ENCODE measurements around the gene IGFBP7.

Gene IGFBP7

GRCh38 chr4:57154926-57155325, 44.7 kb upstream of the IGFBP7 start:
- H3K4me3 ChIP-seq (ENCODE audit: control insufficient read depth, low read depth, low read length), result no peak overlapping the region
- no peak for DNase-seq (ENCODE audit: low read depth)
- TF ChIP-seq CTCF (conservative IDR thresholded peaks at IDR 0.05; ENCODE audit: control insufficient read depth, insufficient read depth, low read depth, low read length), result no peak

- no peak for DNase-seq (ENCODE audit: low read depth)
- no peak for TF ChIP-seq CTCF (conservative IDR thresholded peaks at IDR 0.05; ENCODE audit: control insufficient read depth, insufficient read depth, low read depth, low read length)
- no peak overlapping the region for H3K4me3 ChIP-seq (ENCODE audit: control insufficient read depth, low read depth, low read length)
These were observed 44.0 kb upstream of the IGFBP7 start for GRCh38 chr4:57154191-57154590.

GRCh38 chr4:57153207-57153606, 43.0 kb upstream of the IGFBP7 start:
- TF ChIP-seq CTCF (conservative IDR thresholded peaks at IDR 0.05; ENCODE audit: control insufficient read depth, insufficient read depth, low read depth, low read length), result no peak
- no peak overlapping the region for H3K4me3 ChIP-seq (ENCODE audit: control insufficient read depth, low read depth, low read length)
- no peak for DNase-seq (ENCODE audit: low read depth)

- TF ChIP-seq CTCF (conservative IDR thresholded peaks at IDR 0.05; ENCODE audit: control insufficient read depth, insufficient read depth, low read depth, low read length), result no peak
- H3K4me3 ChIP-seq (ENCODE audit: control insufficient read depth, low read depth, low read length), result no peak overlapping the region
- no peak for DNase-seq (ENCODE audit: low read depth)
These were observed 41.3 kb upstream of the IGFBP7 start for GRCh38 chr4:57151481-57151880.

- no peak for DNase-seq (ENCODE audit: low read depth)
- H3K4me3 ChIP-seq (ENCODE audit: control insufficient read depth, low read depth, low read length), result no peak overlapping the region
- no peak for TF ChIP-seq CTCF (conservative IDR thresholded peaks at IDR 0.05; ENCODE audit: control insufficient read depth, insufficient read depth, low read depth, low read length)
These were observed 39.6 kb upstream of the IGFBP7 start for GRCh38 chr4:57149833-57150232.

- DNase-seq (ENCODE audit: low read depth), result peak; percentile 86
- TF ChIP-seq CTCF (conservative IDR thresholded peaks at IDR 0.05; ENCODE audit: control insufficient read depth, insufficient read depth, low read depth, low read length), result no peak
- no peak overlapping the region for H3K4me3 ChIP-seq (ENCODE audit: control insufficient read depth, low read depth, low read length)
These were observed 38.8 kb upstream of the IGFBP7 start for GRCh38 chr4:57148831-57149505.

- no peak overlapping the region for H3K4me3 ChIP-seq (ENCODE audit: control insufficient read depth, low read depth, low read length)
- no peak for TF ChIP-seq CTCF (conservative IDR thresholded peaks at IDR 0.05; ENCODE audit: control insufficient read depth, insufficient read depth, low read depth, low read length)
- peak; percentile 23 for DNase-seq (ENCODE audit: low read depth)
These were observed 38.0 kb upstream of the IGFBP7 start for GRCh38 chr4:57148177-57148576.

Measured in fibroblast of mammary gland (primary cell).